Measurements from ENCODE around the gene PNRC2.

Gene PNRC2

GRCh38 chr1:23958810-23959460, 693 bp upstream of the PNRC2 start:
- peak; percentile 81 for DNase-seq
- Histone ChIP-seq H3K9me3 (no peaks in the 10 kb centered on the region), H3K4me1 (no peaks in the 10 kb centered on the region), H3K4me3 (ENCODE audit: low read depth, low read length) (peak overlapping the region; percentile 95), H3K27me3 (no peaks in the 10 kb centered on the region), H3K36me3 (peaks cover 11% of the 10 kb centered on the region)
- TF ChIP-seq CTCF (IDR thresholded peaks at IDR 0.05; ENCODE audit: low read depth, low read length) = peak; percentile 42

GRCh38 chr1:23960291-23961020, 828 bp downstream of the PNRC2 start:
- Histone ChIP-seq H3K4me3 (ENCODE audit: low read depth, low read length) (peak overlapping the region; percentile 95), H3K9me3 (no peaks in the 10 kb centered on the region), H3K27me3 (no peaks in the 10 kb centered on the region), H3K36me3 (peaks cover 23% of the 10 kb centered on the region), H3K4me1 (no peaks in the 10 kb centered on the region)
- TF ChIP-seq CTCF (IDR thresholded peaks at IDR 0.05; ENCODE audit: low read depth, low read length) = no peak
- no peak for DNase-seq

- H3K4me1 ChIP-seq = no peaks in the 10 kb centered on the region; the same call in 1 of the 2 replicates
- DNase-seq = no peak
- H3K4me3 ChIP-seq (ENCODE audit: low read depth, low read length) = no peak overlapping the region
- no peaks in the 10 kb centered on the region for H3K9me3 ChIP-seq
- H3K27me3 ChIP-seq = no peaks in the 10 kb centered on the region
- TF ChIP-seq CTCF (IDR thresholded peaks at IDR 0.05; ENCODE audit: low read depth, low read length) = no peak
- H3K36me3 ChIP-seq = peaks cover 30% of the 10 kb centered on the region
These were observed 4.1 kb downstream of the PNRC2 start for GRCh38 chr1:23963617-23964234.

- TF ChIP-seq CTCF (IDR thresholded peaks at IDR 0.05; ENCODE audit: low read depth, low read length) = no peak
- DNase-seq = no peak
- H3K4me1 ChIP-seq = no peaks in the 10 kb centered on the region; the same call in 1 of the 2 replicates
- H3K4me3 ChIP-seq (ENCODE audit: low read depth, low read length) = no peak overlapping the region
- no peaks in the 10 kb centered on the region for H3K9me3 ChIP-seq
- H3K27me3 ChIP-seq = no peaks in the 10 kb centered on the region
- peaks cover 30% of the 10 kb centered on the region for H3K36me3 ChIP-seq
These were observed 4.6 kb downstream of the PNRC2 start for GRCh38 chr1:23964235-23964668.

- Histone ChIP-seq H3K9me3 (no peaks in the 10 kb centered on the region), H3K36me3 (peaks cover 34% of the 10 kb centered on the region), H3K4me3 (ENCODE audit: low read depth, low read length) (no peak overlapping the region), H3K4me1 (no peaks in the 10 kb centered on the region; the same call in 1 of the 2 replicates), H3K27me3 (no peaks in the 10 kb centered on the region)
- no peak for DNase-seq
- no peak for TF ChIP-seq CTCF (IDR thresholded peaks at IDR 0.05; ENCODE audit: low read depth, low read length)
These were observed 5.4 kb downstream of the PNRC2 start for GRCh38 chr1:23964790-23965740.
